HCT116 (cell line): Measurements from ENCODE around the gene DPH6. TPM values are rescaled to one million over a fixed set of nuclear protein-coding genes. Genes with fewer than 3 reads are reported as not detected.

Experiments
- ATAC-seq: fragments of 200-7000 bp; cut with Tn5 transposase; 2 replicates; pipeline ENCODE4 v1.9.1; 2020; ENCODE audit warnings: mild to moderate bottlenecking, moderate library complexity
- BruUV-seq: library from RNA; stranded (reverse); fragments of 400-500 nt; replicated peaks from 2 replicates; lab custom pipeline; 2021; lab: Mats Ljungman, UMichigan
- CTCF ChIA-PET: fragments of 300-600 bp; sonication (Branson Sonifier 250); formaldehyde crosslinking; loops from one replicate; lab custom pipeline; 2021; ENCODE audit warnings: antibody characterized with exemption; lab: Charles Lee
- POLR2A ChIA-PET: fragments of 300-600, 350-600 bp; sonication (Branson Sonifier 250); formaldehyde crosslinking; loops from one replicate; lab custom pipeline; 2021; ENCODE audit warnings: antibody characterized with exemption; lab: Charles Lee
- RAD21 ChIA-PET, 2 experiments: fragments of 300-600 bp; sonication (Branson Sonifier 250); formaldehyde crosslinking; loops; one replicate each; lab custom pipeline; 2023; ENCODE audit warnings: low total read pairs in 2 of 2; ENCODE audit not compliant: uncharacterized antibody in 2 of 2, unreplicated experiment in 2 of 2, low non-redundant PET in 1 of 2; lab: Charles Lee
- DNase-seq: peaks from one replicate; pipeline ENCODE4 v3.0.0-alpha.2; 2010; ENCODE audit warnings: low read depth, low spot score
- H2AFZ ChIP-seq: fragments of 200-600 bp; shearing (Covaris generic), sonication (generic); 2 replicates; pipeline ENCODE4 v1.6.1; 2017; ENCODE audit warnings: low read depth, mixed run types, mixed read lengths, antibody characterized with exemption, low read length; ENCODE audit not compliant: poor library complexity, severe bottlenecking
- H3K27ac ChIP-seq: 2 replicates; pipeline ENCODE4 v1.5.1; 2012; ENCODE audit warnings: low read depth, low read length
- H3K27me3 ChIP-seq: fragments of 200-600 bp; sonication (generic); 2 replicates; pipeline ENCODE4 v1.6.1; 2016; ENCODE audit warnings: mixed run types, low read length, mixed read lengths; ENCODE audit not compliant: insufficient read depth
- H3K36me3 ChIP-seq, 2 experiments: fragments of 200-500 bp in 1 of 2; fragments of 200-600 bp in 1 of 2; sonication (Bioruptor generic) in 1 of 2; sonication (generic) in 1 of 2; 2 replicates each; pipeline versions ENCODE4 v1.5.1 to v1.6.1; 2014 to 2016; ENCODE audit warnings: low read length in 2 of 2, inconsistent platforms in 1 of 2, mixed read lengths in 1 of 2, mixed run types in 1 of 2; ENCODE audit not compliant: insufficient read depth in 2 of 2, control insufficient read depth in 1 of 2
- H3K4me1 ChIP-seq, 2 experiments: fragments of 200-600 bp in 1 of 2; sonication (generic) in 1 of 2; 2 replicates each; pipeline versions ENCODE4 v1.5.1 to v1.6.1; 2012 to 2017; ENCODE audit warnings: low read length in 2 of 2, inconsistent platforms in 1 of 2, mild to moderate bottlenecking in 1 of 2, mixed read lengths in 1 of 2, mixed run types in 1 of 2, moderate library complexity in 1 of 2; ENCODE audit not compliant: insufficient read depth in 2 of 2, control insufficient read depth in 1 of 2
- H3K4me2 ChIP-seq: fragments of 200-600 bp; sonication (generic); 2 replicates; pipeline ENCODE4 v1.6.1; 2017; ENCODE audit warnings: mixed run types, low read length, mixed read lengths
- H3K4me3 ChIP-seq, 2 experiments: fragments of 200-600 bp in 1 of 2; sonication (generic) in 1 of 2; replicated peaks in 1 of 2; 2 replicates each; pipeline ENCODE4 v1.5.1; 2011 to 2016; ENCODE audit warnings: low read length in 2 of 2, control low read depth in 1 of 2, low read depth in 1 of 2, mild to moderate bottlenecking in 1 of 2, mixed read lengths in 1 of 2, mixed run types in 1 of 2
- H3K79me2 ChIP-seq: fragments of 200-600 bp; sonication (generic); 2 replicates; pipeline ENCODE4 v1.6.1; 2017; ENCODE audit warnings: mild to moderate bottlenecking, mixed run types, low read length, moderate library complexity, mixed read lengths; ENCODE audit not compliant: insufficient read depth
- H3K9ac ChIP-seq: fragments of 200-600 bp; sonication (generic); 2 replicates; pipeline ENCODE4 v1.6.1; 2016; ENCODE audit warnings: low read length, mixed read lengths
- H3K9me2 ChIP-seq: fragments of 200-600 bp; sonication (generic), shearing (Covaris generic); 2 replicates; pipeline ENCODE4 v1.6.1; 2017; ENCODE audit warnings: mixed run types, mild to moderate bottlenecking, moderate library complexity; ENCODE audit not compliant: insufficient read depth
- H3K9me3 ChIP-seq, 2 experiments: fragments of 200-500 bp in 1 of 2; fragments of 200-600 bp in 1 of 2; sonication (Bioruptor generic) in 1 of 2; sonication (generic) in 1 of 2; 2 replicates each; pipeline ENCODE4 v1.6.1; 2014 to 2017; ENCODE audit warnings: low read length in 2 of 2, mixed read lengths in 2 of 2, inconsistent platforms in 1 of 2, low read depth in 1 of 2, mild to moderate bottlenecking in 1 of 2, mixed run types in 1 of 2, moderate library complexity in 1 of 2; ENCODE audit not compliant: control insufficient read depth in 1 of 2, insufficient read depth in 1 of 2
- H4K20me1 ChIP-seq: fragments of 200-600 bp; sonication (generic), shearing (Covaris generic); 2 replicates; pipeline ENCODE4 v1.6.1; 2017; ENCODE audit warnings: mixed run types, mild to moderate bottlenecking, moderate library complexity; ENCODE audit not compliant: insufficient read depth
- CEBPB ChIP-seq: IDR thresholded peaks from 2 replicates; pipeline ENCODE4 v1.6.1; 2012; ENCODE audit warnings: low read depth
- CTCF ChIP-seq, 3 experiments: fragments of 200-600 bp in 1 of 3; sonication (generic) in 1 of 3; IDR thresholded peaks in 2 of 3; conservative IDR thresholded peaks in 1 of 3; 2 replicates each; pipeline ENCODE4 v1.5.1; 2012 to 2017; ENCODE audit warnings: low read depth in 2 of 3, low read length in 2 of 3, antibody characterized with exemption in 1 of 3, borderline replicate concordance in 1 of 3, control low read depth in 1 of 3, mild to moderate bottlenecking in 1 of 3, mixed read lengths in 1 of 3, mixed run types in 1 of 3, moderate library complexity in 1 of 3; ENCODE audit not compliant: insufficient read depth in 1 of 3
- ELF1 ChIP-seq: IDR thresholded peaks from 2 replicates; pipeline ENCODE4 v1.6.1; 2012; ENCODE audit warnings: low read depth, borderline replicate concordance
- EZH2 ChIP-seq: fragments of 200-600 bp; sonication (generic); IDR thresholded peaks from 2 replicates; pipeline ENCODE4 v1.6.1; 2017; ENCODE audit warnings: antibody characterized with exemption, mixed run types
- EZH2phosphoT487 ChIP-seq: fragments of 200-600 bp; IDR thresholded peaks from 2 replicates; pipeline ENCODE4 v1.6.1; 2018; ENCODE audit warnings: antibody characterized with exemption, borderline replicate concordance
- FOSL1 ChIP-seq: IDR thresholded peaks from 2 replicates; pipeline ENCODE4 v1.6.1; 2012; ENCODE audit warnings: low read depth
- POLR2A ChIP-seq: IDR thresholded peaks from 2 replicates; pipeline ENCODE4 v1.7.0; 2011; ENCODE audit warnings: borderline replicate concordance; ENCODE audit not compliant: insufficient read depth, insufficient read length; ENCODE audit errors: extremely low read depth
- REST ChIP-seq: IDR thresholded peaks from 2 replicates; pipeline ENCODE4 v1.6.1; 2012; ENCODE audit warnings: low read depth
- SRF ChIP-seq: IDR thresholded peaks from 2 replicates; pipeline ENCODE4 v1.6.1; 2012; ENCODE audit warnings: low read depth
- TCF7L2 ChIP-seq: IDR thresholded peaks from 2 replicates; pipeline ENCODE4 v1.7.0; 2011; ENCODE audit warnings: borderline replicate concordance, inconsistent platforms; ENCODE audit not compliant: insufficient read depth, insufficient read length; ENCODE audit errors: extremely low read depth
- YY1 ChIP-seq: IDR thresholded peaks from 2 replicates; pipeline ENCODE4 v1.6.1; 2011; ENCODE audit warnings: low read length, low read depth, moderate library complexity, mild to moderate bottlenecking; ENCODE audit not compliant: insufficient replicate concordance; ENCODE audit errors: extremely low read depth
- ZBTB33 ChIP-seq: IDR thresholded peaks from 2 replicates; pipeline ENCODE4 v1.6.1; 2011; ENCODE audit warnings: mild to moderate bottlenecking, low read length, moderate library complexity; ENCODE audit not compliant: insufficient replicate concordance; ENCODE audit errors: extremely low read depth
- ZNF274 ChIP-seq: fragments of 200-500 bp; sonication (Bioruptor generic); IDR thresholded peaks from 2 replicates; pipeline ENCODE4 v1.6.1; 2014; ENCODE audit warnings: mild to moderate bottlenecking, low read depth, low read length, inconsistent platforms
- intact Hi-C: fragments of 100-400 bp; cut with micrococcal nuclease; formaldehyde crosslinking; loops from 2 replicates; pipeline ENCODE4 v1.10.0; 2022
- total RNA-seq: library from RNA; stranded (reverse); gene quantifications from one replicate; pipeline ENCODE4 v1.2.1, GENCODE V29; 2021; ENCODE audit not compliant: unreplicated experiment

The DPH6 gene
- total RNA-seq, 1 experiment from 2014 or later: 18.2 TPM

- TF ChIP-seq ZBTB33 (no peak), CTCF (IDR thresholded peaks at IDR 0.05 in 2 of 3, conservative IDR thresholded peaks at IDR 0.05 in 1 of 3; ENCODE audit: borderline replicate concordance in 1 of 3, insufficient read depth in 1 of 3, low read depth in 2 of 3, low read length in 2 of 3) (peak; percentile 55 to 87 (median 76); a peak in 5 of 6 replicates)
- TF ChIP-seq, all 23 proteins: peak for 2
Measured at GRCh38 chr15:35444557-35445204, 101.3 kb downstream of the DPH6 start (continued).

GRCh38 chr15:35443376-35443775, 102.6 kb downstream of the DPH6 start:
- Histone ChIP-seq H3K9me2 (no peaks in the 10 kb centered on the region), H3K27ac (no peak overlapping the region), H2AFZ (no peak overlapping the region), H3K9ac (no peak overlapping the region), H3K4me3 (no peak overlapping the region), H3K4me2 (no peak overlapping the region), H4K20me1 (no peaks in the 10 kb centered on the region), H3K9me3 (no peaks in the 10 kb centered on the region), H3K79me2 (no peaks in the 10 kb centered on the region), H3K4me1 (no peaks in the 10 kb centered on the region), H3K36me3 (no peaks in the 10 kb centered on the region), H3K27me3 (no peaks in the 10 kb centered on the region)
- CTCF ChIA-PET: interaction anchor here (1.5 to 3.6 kb wide), 6 partner anchors 11 to 822 kb away, joined by 4 to 173 read pairs (median 26); no protein-coding TSS in a partner anchor
- POLR2A ChIA-PET: no interaction called here
- RAD21 ChIA-PET: interaction anchor here in 1 of 2 experiments (2.4 kb wide), 1 partner anchor 155 kb away, joined by 21 read pairs; no protein-coding TSS in a partner anchor
- intact Hi-C loops: no loop called here
- DNase-seq (no peak), ATAC-seq (no peak)
- BruUV-seq: no TSS peak
- TF ChIP-seq CEBPB: no peak
- TF ChIP-seq SRF: no peak
- no peak for TF ChIP-seq ELF1
- TF ChIP-seq FOSL1: no peak
- no peak for TF ChIP-seq ZBTB33
- TF ChIP-seq POLR2A: no peak
- TF ChIP-seq TCF7L2: no peak
- TF ChIP-seq YY1: no peak
- TF ChIP-seq EZH2phosphoT487: no peak
- no peak for TF ChIP-seq EZH2
- no peak for TF ChIP-seq ZNF274
- TF ChIP-seq REST: no peak
